Fibroblast of villous mesenchyme (primary cell): ENCODE data around the gene KAZALD1. TPM values are rescaled to one million over a fixed set of nuclear protein-coding genes. Genes with fewer than 3 reads are reported as not detected.

ENCODE experiments used
- DNase-seq: peaks from one replicate; pipeline ENCODE4 v3.0.0-alpha.2; 2010; ENCODE audit warnings: low read depth
- H3K4me3 ChIP-seq: 2 replicates; pipeline ENCODE4 v1.5.1; 2011; ENCODE audit warnings: low read depth, mild to moderate bottlenecking, low read length
- CTCF ChIP-seq: IDR thresholded peaks from 2 replicates; pipeline ENCODE4 v1.5.1; 2012; ENCODE audit warnings: low read depth, mild to moderate bottlenecking, low read length; ENCODE audit not compliant: insufficient read depth
- total RNA-seq: library from RNA; depleted of rRNA; stranded (reverse); fragments of >200 nt; gene quantifications from 2 replicates; pipeline ENCODE4 v1.2.3, GENCODE V29; 2012

Gene KAZALD1
- total RNA-seq, 1 donor, result 9.1 TPM

- DNase-seq, result no peak
- H3K4me3 ChIP-seq, result no peak overlapping the region
- no peak for TF ChIP-seq CTCF
These were observed 45.0 kb upstream of the KAZALD1 start for GRCh38 chr10:101016814-101017213.

- no peak for TF ChIP-seq CTCF
- H3K4me3 ChIP-seq, result no peak overlapping the region
- DNase-seq, result no peak
These were observed 43.6 kb upstream of the KAZALD1 start for GRCh38 chr10:101018118-101018599.

- TF ChIP-seq CTCF, result peak; percentile 78
- peak; percentile 77 for DNase-seq
- H3K4me3 ChIP-seq, result no peak overlapping the region
These were observed 43.0 kb upstream of the KAZALD1 start for GRCh38 chr10:101018600-101019439.

GRCh38 chr10:101019440-101019703 is 42.4 kb upstream of the KAZALD1 start:
- DNase-seq, result no peak
- no peak for TF ChIP-seq CTCF
- H3K4me3 ChIP-seq, result no peak overlapping the region

GRCh38 chr10:101020427-101021075 is 41.2 kb upstream of the KAZALD1 start:
- no peak for TF ChIP-seq CTCF
- DNase-seq, result no peak
- no peak overlapping the region for H3K4me3 ChIP-seq

- TF ChIP-seq CTCF, result no peak
- H3K4me3 ChIP-seq, result no peak overlapping the region
- no peak for DNase-seq
These were observed 40.5 kb upstream of the KAZALD1 start for GRCh38 chr10:101021239-101021638.
